ENCODE data around the gene HEMK1.

DNA sequence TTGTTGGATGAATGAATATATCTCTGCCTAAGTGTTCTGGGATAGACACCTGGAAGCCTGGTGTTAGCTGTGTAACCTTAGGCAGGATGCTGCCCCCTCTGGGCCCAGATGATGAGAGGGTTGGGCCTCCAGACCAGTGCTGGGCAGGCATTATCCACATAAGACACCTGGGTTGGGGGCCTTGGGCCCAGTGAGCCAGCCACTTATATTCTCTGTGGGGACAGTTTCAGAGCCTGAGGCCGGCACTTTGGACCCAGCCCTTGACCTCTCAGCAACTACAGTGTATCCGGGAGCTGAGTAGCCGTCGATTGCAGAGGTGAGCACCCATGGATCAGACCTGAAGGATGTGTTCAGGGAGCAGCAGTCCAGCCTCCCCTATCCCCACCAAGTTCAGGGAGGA lies 2.2 kb downstream of the HEMK1 start:
- TF ChIP-seq POLR2AphosphoS5 (IDR thresholded peaks at IDR 0.05) (no peak), EP300 (IDR thresholded peaks at IDR 0.05) (no peak)
- TF ChIP-seq, protein P1, sequence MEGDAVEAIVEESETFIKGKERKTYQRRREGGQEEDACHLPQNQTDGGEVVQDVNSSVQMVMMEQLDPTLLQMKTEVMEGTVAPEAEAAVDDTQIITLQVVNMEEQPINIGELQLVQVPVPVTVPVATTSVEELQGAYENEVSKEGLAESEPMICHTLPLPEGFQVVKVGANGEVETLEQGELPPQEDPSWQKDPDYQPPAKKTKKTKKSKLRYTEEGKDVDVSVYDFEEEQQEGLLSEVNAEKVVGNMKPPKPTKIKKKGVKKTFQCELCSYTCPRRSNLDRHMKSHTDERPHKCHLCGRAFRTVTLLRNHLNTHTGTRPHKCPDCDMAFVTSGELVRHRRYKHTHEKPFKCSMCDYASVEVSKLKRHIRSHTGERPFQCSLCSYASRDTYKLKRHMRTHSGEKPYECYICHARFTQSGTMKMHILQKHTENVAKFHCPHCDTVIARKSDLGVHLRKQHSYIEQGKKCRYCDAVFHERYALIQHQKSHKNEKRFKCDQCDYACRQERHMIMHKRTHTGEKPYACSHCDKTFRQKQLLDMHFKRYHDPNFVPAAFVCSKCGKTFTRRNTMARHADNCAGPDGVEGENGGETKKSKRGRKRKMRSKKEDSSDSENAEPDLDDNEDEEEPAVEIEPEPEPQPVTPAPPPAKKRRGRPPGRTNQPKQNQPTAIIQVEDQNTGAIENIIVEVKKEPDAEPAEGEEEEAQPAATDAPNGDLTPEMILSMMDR (IDR thresholded peaks at IDR 0.05) = no peak

All from suprapubic skin (tissue), 4 donors.